B cell (primary cell): ENCODE results near the gene AOAH. TPM values are rescaled to one million over a fixed set of nuclear protein-coding genes. Genes with fewer than 3 reads are reported as not detected.
"Not testable (repeated sequence)": the region's sequence is repeated elsewhere in the genome, so short reads cannot be mapped to it uniquely, and the experiment has no call there.

ENCODE experiments used
- ATAC-seq: fragments of 200-7000 bp; cut with Tn5 transposase; one replicate; pipeline ENCODE4 v1.10.0; 2021; ENCODE audit warnings: low read depth, mild to moderate bottlenecking, moderate number of reproducible peaks, moderate library complexity
- CTCF ChIA-PET: fragments of 350-600 bp; sonication (Branson Sonifier 250); formaldehyde crosslinking; loops from one replicate; lab custom pipeline; 2021; ENCODE audit warnings: antibody characterized with exemption, inconsistent platforms; lab: Charles Lee
- POLR2A ChIA-PET: fragments of 350-600 bp; sonication (Branson Sonifier 250); formaldehyde crosslinking; loops from one replicate; lab custom pipeline; 2021; ENCODE audit warnings: antibody characterized with exemption; lab: Charles Lee
- DNase-seq: peaks from one replicate; pipeline ENCODE4 v3.0.0; 2013
- H2AFZ ChIP-seq: 2 replicates; pipeline ENCODE4 v1.6.1; 2012; ENCODE audit warnings: mild to moderate bottlenecking, low read depth, low read length; ENCODE audit not compliant: insufficient read depth, poor library complexity, severe bottlenecking
- H3K27ac ChIP-seq, 2 donors: 1 replicate in 1 of 2; 2 replicates in 1 of 2; pipeline ENCODE4 v1.5.1; 2012 to 2013; ENCODE audit warnings: low read length in 2 of 2, mild to moderate bottlenecking in 2 of 2, moderate library complexity in 1 of 2
- H3K27me3 ChIP-seq, 4 experiments: fragments of 200-600 bp in 1 of 4; sonication (generic) in 1 of 4; replicated peaks in 1 of 4; 1 replicate in 2 of 4; 2 replicates in 2 of 4; pipeline versions ENCODE4 v1.6.1 to v1.7.0; 2013 to 2016; ENCODE audit warnings: low read length in 3 of 4, mild to moderate bottlenecking in 2 of 4, mixed read lengths in 1 of 4, moderate library complexity in 1 of 4; ENCODE audit not compliant: insufficient read depth in 4 of 4, control insufficient read depth in 3 of 4; ENCODE audit errors: control extremely low read depth in 1 of 4
- H3K36me3 ChIP-seq, 2 experiments: replicated peaks in 1 of 2; 1 replicate in 1 of 2; 2 replicates in 1 of 2; pipeline versions ENCODE4 v1.6.1 to v1.7.1; 2013; ENCODE audit warnings: low read length in 1 of 2; ENCODE audit not compliant: insufficient read depth in 2 of 2, control insufficient read depth in 1 of 2; ENCODE audit errors: control extremely low read depth in 1 of 2, extremely low read depth in 1 of 2
- H3K4me1 ChIP-seq, 2 donors: fragments of 200-600 bp in 1 of 2; sonication (generic) in 1 of 2; 1 replicate in 1 of 2; 2 replicates in 1 of 2; pipeline versions ENCODE4 v1.5.1 to v1.6.1; 2013 to 2017; ENCODE audit warnings: low read length in 2 of 2; ENCODE audit not compliant: control insufficient read depth in 2 of 2, insufficient read depth in 2 of 2
- H3K4me2 ChIP-seq: replicated peaks from 2 replicates; pipeline ENCODE3; 2012; ENCODE audit warnings: mild to moderate bottlenecking, low read depth, low read length; ENCODE audit not compliant: poor library complexity, severe bottlenecking
- H3K4me3 ChIP-seq, 5 experiments: fragments of 200-600 bp in 1 of 5; sonication (generic) in 1 of 5; 1 replicate in 3 of 5; 2 replicates in 2 of 5; pipeline versions ENCODE4 v1.5.1 to v1.7.0; 2011 to 2016; ENCODE audit warnings: low read length in 4 of 5, mild to moderate bottlenecking in 4 of 5, low read depth in 2 of 5, control low read depth in 1 of 5, moderate library complexity in 1 of 5; ENCODE audit not compliant: insufficient read depth in 1 of 5; ENCODE audit errors: control extremely low read depth in 1 of 5, extremely low read depth in 1 of 5
- H3K79me2 ChIP-seq: fragments of 200-600 bp; sonication (generic); one replicate; pipeline ENCODE4 v1.6.0; 2016; ENCODE audit warnings: low read length; ENCODE audit not compliant: control insufficient read depth, insufficient read depth
- H3K9ac ChIP-seq: fragments of 200-600 bp; sonication (generic); 2 replicates; pipeline ENCODE4 v1.6.1; 2017; ENCODE audit warnings: mild to moderate bottlenecking, low read length, moderate library complexity
- H3K9me3 ChIP-seq, 3 donors: one replicate each; pipeline versions ENCODE4 v1.6.1 to v1.7.1; 2013; ENCODE audit warnings: low read length in 2 of 3; ENCODE audit not compliant: control insufficient read depth in 2 of 3, insufficient read depth in 1 of 3; ENCODE audit errors: control extremely low read depth in 1 of 3
- H4K20me1 ChIP-seq: 2 replicates; pipeline ENCODE4 v1.6.0; 2012; ENCODE audit warnings: mild to moderate bottlenecking, low read length; ENCODE audit not compliant: insufficient read depth, control insufficient read depth, poor library complexity, severe bottlenecking
- H3K27ac Mint-ChIP-seq: one replicate; pipeline ENCODE4 v1.8.0; 2021; ENCODE audit warnings: mixed read lengths
- H3K27me3 Mint-ChIP-seq: one replicate; pipeline ENCODE4 v1.8.0; 2021; ENCODE audit warnings: mixed read lengths
- H3K4me1 Mint-ChIP-seq: one replicate; pipeline ENCODE4 v1.8.0; 2021; ENCODE audit warnings: mixed read lengths
- H3K4me3 Mint-ChIP-seq: one replicate; pipeline ENCODE4 v1.8.0; 2021; ENCODE audit warnings: mixed read lengths
- H3K9me3 Mint-ChIP-seq: one replicate; pipeline ENCODE4 v1.8.0; 2022; ENCODE audit warnings: mixed read lengths; ENCODE audit not compliant: insufficient read depth
- CTCF ChIP-seq: fragments of 200-600 bp; IDR thresholded peaks from one replicate; pipeline ENCODE4 v1.8.0; 2022; ENCODE audit warnings: antibody characterized with exemption, mild to moderate bottlenecking
- EZH2 ChIP-seq: IDR thresholded peaks from 2 replicates; pipeline ENCODE4 v1.6.1; 2012; ENCODE audit warnings: borderline replicate concordance, low read depth, mild to moderate bottlenecking, moderate library complexity, low read length; ENCODE audit not compliant: insufficient read depth, poor library complexity, severe bottlenecking
- WGBS: methylation state at CpG from one replicate; pipeline ENCODE4 v1.1.5; 2013; ENCODE audit warnings: missing lambda C conversion rate; ENCODE audit not compliant: insufficient coverage; 5-methylcytosine and 5-hydroxymethylcytosine counted together
- intact Hi-C: fragments of 100-400 bp; cut with micrococcal nuclease; formaldehyde crosslinking; loops from one replicate; pipeline ENCODE4 v1.10.0; 2022
- polyA plus RNA-seq: library from polyadenylated mRNA; depleted of rRNA; stranded (reverse); fragments of >200 nt; gene quantifications from 2 replicates; pipeline ENCODE4 v1.2.3, GENCODE V29; 2012
- total RNA-seq, 2 donors: library from RNA; stranded (reverse); fragments of 120-200 nt in 1 of 2; gene quantifications; 1 replicate in 1 of 2; 2 replicates in 1 of 2; pipeline versions ENCODE4 v1.2.3 to v1.2.4, GENCODE V29; 2013 to 2022

AOAH gene
- total and polyA plus RNA-seq, 2 donors (not counting 1 experiment from before 2014, with no cell fraction given), result 2.6 to 5.0 TPM

- H3K9me3 ChIP-seq, result no peaks in the 10 kb centered on the region
- H3K27ac Mint-ChIP-seq, result no peak overlapping the region
- H2AFZ ChIP-seq, result no peak overlapping the region
- H3K4me1 Mint-ChIP-seq, result no peaks in the 10 kb centered on the region
- H3K4me1 ChIP-seq, result no peaks in the 10 kb centered on the region
- no peaks in the 10 kb centered on the region for H4K20me1 ChIP-seq
- no peaks in the 10 kb centered on the region for H3K36me3 ChIP-seq
- intact Hi-C loops, result no loop called here
- no peak overlapping the region for H3K4me3 Mint-ChIP-seq
- no peak for TF ChIP-seq EZH2
- TF ChIP-seq CTCF, result no peak
- H3K4me3 ChIP-seq, result no peak overlapping the region
- no peaks in the 10 kb centered on the region for H3K27me3 ChIP-seq
- peaks cover 9% of the 10 kb centered on the region for H3K27me3 Mint-ChIP-seq
- ATAC-seq (no peak), DNase-seq (no peak)
- ChIA-PET POLR2A (no interaction called here), CTCF (interaction anchor here (1.0 to 8.8 kb wide), 5 partner anchors 8 to 709 kb away, joined by 3 to 118 read pairs (median 4); no protein-coding TSS in a partner anchor)
- H3K9me3 Mint-ChIP-seq, result no peaks in the 10 kb centered on the region
- H3K79me2 ChIP-seq, result no peaks in the 10 kb centered on the region
- no peak overlapping the region for H3K9ac ChIP-seq
- H3K27ac ChIP-seq, result no peak overlapping the region
- H3K4me2 ChIP-seq, result no peak overlapping the region
- WGBS, result 89% methylated on average over 3 of the region's 3 CpGs
Measured at GRCh38 chr7:36490419-36490830, 233.9 kb downstream of the AOAH start.

- ATAC-seq, H3K4me3 Mint-ChIP-seq, H3K9me3 ChIP-seq, H2AFZ ChIP-seq, H3K27me3 ChIP-seq, H3K27ac Mint-ChIP-seq, H3K79me2 ChIP-seq, DNase-seq, H3K9me3 Mint-ChIP-seq, H4K20me1 ChIP-seq, H3K27ac ChIP-seq, H3K4me1 ChIP-seq, H3K4me1 Mint-ChIP-seq, H3K4me3 ChIP-seq, H3K9ac ChIP-seq, POLR2A ChIA-PET, H3K36me3 ChIP-seq, H3K4me2 ChIP-seq: not testable (repeated sequence)
- CTCF ChIA-PET, result interaction anchor here (1.6 to 8.8 kb wide), 5 partner anchors 691 to 716 kb away, joined by 4 to 118 read pairs (median 13); no protein-coding TSS in a partner anchor
- 100% methylated on average over 1 of the region's 5 CpGs for WGBS
- intact Hi-C loops, result loop anchor here (10.0 kb wide), 2 partner anchors 496 to 1026 kb away; no protein-coding TSS in a partner anchor
- H3K27me3 Mint-ChIP-seq, result peaks cover 13% of the 10 kb centered on the region
Measured at GRCh38 chr7:36488672-36489071, 235.6 kb downstream of the AOAH start.
